GM23338 (cell line): ENCODE data around the gene CNTROB. TPM values are rescaled to one million over a fixed set of nuclear protein-coding genes. Genes with fewer than 3 reads are reported as not detected.

ENCODE experiments used
- ATAC-seq: fragments of 200-7000 bp; cut with Tn5 transposase; 3 replicates; pipeline ENCODE4 v1.9.1; 2020
- DNase-seq: peaks from one replicate; pipeline ENCODE4 v3.0.0-alpha.2; 2015; ENCODE audit warnings: low spot score
- H2AFZ ChIP-seq: fragments of 200-600 bp; sonication (generic); 2 replicates; pipeline ENCODE4 v1.8.0; 2016; ENCODE audit warnings: antibody characterized with exemption, mild to moderate bottlenecking, moderate library complexity
- H3F3A ChIP-seq: fragments of 200-600 bp; sonication (generic); replicated peaks from 2 replicates; pipeline ENCODE4 v1.8.0; 2017; ENCODE audit warnings: antibody characterized with exemption, mixed run types, low read depth
- H3K27ac ChIP-seq: fragments of 200-600 bp; sonication (generic); 2 replicates; pipeline ENCODE4 v1.6.1; 2016; ENCODE audit warnings: low read depth
- H3K27me3 ChIP-seq: fragments of 200-600 bp; sonication (generic); 2 replicates; pipeline ENCODE4 v1.8.0; 2016; ENCODE audit warnings: mild to moderate bottlenecking, mixed run types, moderate library complexity; ENCODE audit not compliant: insufficient read depth
- H3K36me3 ChIP-seq: fragments of 200-600 bp; sonication (generic); 2 replicates; pipeline ENCODE4 v1.8.0; 2016; ENCODE audit warnings: mild to moderate bottlenecking; ENCODE audit not compliant: insufficient read depth
- H3K4me1 ChIP-seq: fragments of 200-600 bp; sonication (generic); 2 replicates; pipeline ENCODE4 v1.8.0; 2016; ENCODE audit warnings: mild to moderate bottlenecking, moderate library complexity; ENCODE audit not compliant: insufficient read depth
- H3K4me2 ChIP-seq: fragments of 200-600 bp; sonication (generic); 2 replicates; pipeline ENCODE4 v1.7.1; 2017; ENCODE audit warnings: mixed run types
- H3K4me3 ChIP-seq: fragments of 200-600 bp; sonication (generic); 2 replicates; pipeline ENCODE4 v1.6.1; 2016; ENCODE audit warnings: mixed run types
- H3K79me2 ChIP-seq: fragments of 200-600 bp; sonication (generic); replicated peaks from 2 replicates; pipeline ENCODE4 v1.8.0; 2017; ENCODE audit warnings: mild to moderate bottlenecking; ENCODE audit not compliant: insufficient read depth
- H3K9me2 ChIP-seq: fragments of 200-600 bp; sonication (generic); 2 replicates; pipeline ENCODE4 v1.8.0; 2017; ENCODE audit not compliant: insufficient read depth
- H4K20me1 ChIP-seq: fragments of 200-600 bp; sonication (generic); replicated peaks from 2 replicates; pipeline ENCODE4 v1.8.0; 2017; ENCODE audit warnings: mild to moderate bottlenecking; ENCODE audit not compliant: insufficient read depth
- H3K27ac Mint-ChIP-seq: 2 replicates; pipeline ENCODE4 v1.8.0; 2020; ENCODE audit warnings: inconsistent platforms, mild to moderate bottlenecking, moderate library complexity, mixed read lengths
- H3K27me3 Mint-ChIP-seq: 3 replicates; pipeline ENCODE4 v1.8.0; 2022; ENCODE audit warnings: low read depth, mild to moderate bottlenecking, moderate library complexity, mixed read lengths, inconsistent platforms; ENCODE audit not compliant: insufficient read depth, poor library complexity
- H3K36me3 Mint-ChIP-seq: 3 replicates; pipeline ENCODE4 v1.8.0; 2021; ENCODE audit warnings: low read depth, mild to moderate bottlenecking, inconsistent platforms, moderate library complexity, mixed read lengths
- H3K4me1 Mint-ChIP-seq: 3 replicates; pipeline ENCODE4 v1.8.0; 2020; ENCODE audit warnings: mild to moderate bottlenecking, inconsistent platforms, mixed read lengths
- H3K4me3 Mint-ChIP-seq: 3 replicates; pipeline ENCODE4 v1.8.0; 2021; ENCODE audit warnings: moderate library complexity, mild to moderate bottlenecking, inconsistent platforms, mixed read lengths
- H3K9me3 Mint-ChIP-seq: 3 replicates; pipeline ENCODE4 v1.8.0; 2020; ENCODE audit warnings: moderate library complexity, mild to moderate bottlenecking, inconsistent platforms, mixed read lengths
- CREB1 ChIP-seq: fragments of 250-450 bp; sonication (Bioruptor Pico); IDR thresholded peaks from 2 replicates; pipeline ENCODE4 v1.5.0; 2020; ENCODE audit warnings: low read depth, mild to moderate bottlenecking, moderate library complexity
- ETS1 ChIP-seq: IDR thresholded peaks from 2 replicates; pipeline ENCODE4 v1.6.1; 2016; ENCODE audit warnings: antibody characterized with exemption
- EZH2 ChIP-seq: fragments of 200-600 bp; sonication (generic); IDR thresholded peaks from one replicate; pipeline ENCODE4 v1.8.0; 2017; ENCODE audit warnings: antibody characterized with exemption, mild to moderate bottlenecking, low read depth; ENCODE audit not compliant: unreplicated experiment
- EZH2phosphoT487 ChIP-seq: fragments of 200-600 bp; sonication (generic); IDR thresholded peaks from one replicate; pipeline ENCODE4 v1.8.1; 2018; ENCODE audit warnings: antibody characterized with exemption; ENCODE audit not compliant: unreplicated experiment
- JUNB ChIP-seq: IDR thresholded peaks from one replicate; pipeline ENCODE4 v1.6.1; 2016; ENCODE audit warnings: antibody characterized with exemption; ENCODE audit not compliant: unreplicated experiment
- NANOG ChIP-seq: IDR thresholded peaks from 2 replicates; pipeline ENCODE4 v1.6.1; 2016; ENCODE audit warnings: antibody characterized with exemption, borderline replicate concordance
- POLR2AphosphoS5 ChIP-seq: IDR thresholded peaks from 2 replicates; pipeline ENCODE4 v1.6.1; 2016; ENCODE audit warnings: antibody characterized with exemption, low read depth
- STAT1 ChIP-seq: IDR thresholded peaks from one replicate; pipeline ENCODE4 v1.6.1; 2016; ENCODE audit warnings: antibody characterized with exemption; ENCODE audit not compliant: unreplicated experiment
- ZNF114 ChIP-seq: fragments of 250-450 bp; sonication (Bioruptor Pico); IDR thresholded peaks from 2 replicates; pipeline ENCODE4 v1.5.0; 2020; ENCODE audit warnings: mild to moderate bottlenecking, moderate library complexity
- polyA plus RNA-seq: library from polyadenylated mRNA; unstranded; fragments of >200 nt; fragmentation: Nextera tagmentation; extraction: Ambion mirVana; gene quantifications from 2 replicates; pipeline ENCODE4 v1.2.1, GENCODE V29; 2016
- total RNA-seq: library from RNA; depleted of rRNA; stranded (reverse); fragments of >200 nt; shearing (Covaris generic); gene quantifications from 2 replicates; pipeline ENCODE4 v1.2.3, GENCODE V29; 2014
- TF ChIP-seq, protein P1 (sequence below), 2 experiments: fragments of 200-600 bp in 1 of 2; sonication (generic) in 1 of 2; conservative IDR thresholded peaks; 2 replicates each; pipeline versions ENCODE4 v1.5.1 to v1.6.1; 2016 to 2017; ENCODE audit warnings: antibody characterized with exemption in 2 of 2, low read depth in 2 of 2, mild to moderate bottlenecking in 2 of 2, moderate library complexity in 1 of 2
- TF ChIP-seq, protein P2 (sequence below): fragments of 250-450 bp; sonication (Bioruptor Pico); IDR thresholded peaks from 2 replicates; pipeline ENCODE4 v1.5.0; 2020; ENCODE audit warnings: mild to moderate bottlenecking, moderate library complexity
- TF ChIP-seq, protein P3 (sequence below): IDR thresholded peaks from one replicate; pipeline ENCODE4 v1.6.1; 2018; ENCODE audit warnings: antibody characterized with exemption; ENCODE audit not compliant: unreplicated experiment

CNTROB gene
- total and polyA plus RNA-seq, 2 experiments from 2014 or later = 16.3 to 18.5 TPM

GRCh38 chr17:7932949-7933348, 943 bp downstream of the CNTROB start:
- H3F3A ChIP-seq = no peaks in the 10 kb centered on the region
- peaks cover 12% of the 10 kb centered on the region for H3K79me2 ChIP-seq
- H2AFZ ChIP-seq = no peak overlapping the region
- H3K27ac ChIP-seq = no peak overlapping the region
- H3K9me2 ChIP-seq = no peaks in the 10 kb centered on the region
- H3K27ac Mint-ChIP-seq = no peak overlapping the region
- peak overlapping the region; percentile 97 for H3K4me3 Mint-ChIP-seq
- DNase-seq (peak; percentile 41), ATAC-seq (peak; percentile 10)
- peak overlapping the region; percentile 96 for H3K4me2 ChIP-seq
- peak overlapping the region; percentile 83 for H3K4me3 ChIP-seq
- H3K27me3 ChIP-seq = peaks cover 23% of the 10 kb centered on the region
- H3K36me3 Mint-ChIP-seq = peaks cover 18% of the 10 kb centered on the region
- peaks cover 2% of the 10 kb centered on the region; the same call in 1 of the 3 replicates for H3K9me3 Mint-ChIP-seq
- 0 out of 2 replicates have a peak, but pooled peaks cover 3% of the 10 kb centered on the region for H3K36me3 ChIP-seq
- TF ChIP-seq POLR2AphosphoS5 = no peak
- no peak for TF ChIP-seq STAT1
- TF ChIP-seq, protein P1, sequence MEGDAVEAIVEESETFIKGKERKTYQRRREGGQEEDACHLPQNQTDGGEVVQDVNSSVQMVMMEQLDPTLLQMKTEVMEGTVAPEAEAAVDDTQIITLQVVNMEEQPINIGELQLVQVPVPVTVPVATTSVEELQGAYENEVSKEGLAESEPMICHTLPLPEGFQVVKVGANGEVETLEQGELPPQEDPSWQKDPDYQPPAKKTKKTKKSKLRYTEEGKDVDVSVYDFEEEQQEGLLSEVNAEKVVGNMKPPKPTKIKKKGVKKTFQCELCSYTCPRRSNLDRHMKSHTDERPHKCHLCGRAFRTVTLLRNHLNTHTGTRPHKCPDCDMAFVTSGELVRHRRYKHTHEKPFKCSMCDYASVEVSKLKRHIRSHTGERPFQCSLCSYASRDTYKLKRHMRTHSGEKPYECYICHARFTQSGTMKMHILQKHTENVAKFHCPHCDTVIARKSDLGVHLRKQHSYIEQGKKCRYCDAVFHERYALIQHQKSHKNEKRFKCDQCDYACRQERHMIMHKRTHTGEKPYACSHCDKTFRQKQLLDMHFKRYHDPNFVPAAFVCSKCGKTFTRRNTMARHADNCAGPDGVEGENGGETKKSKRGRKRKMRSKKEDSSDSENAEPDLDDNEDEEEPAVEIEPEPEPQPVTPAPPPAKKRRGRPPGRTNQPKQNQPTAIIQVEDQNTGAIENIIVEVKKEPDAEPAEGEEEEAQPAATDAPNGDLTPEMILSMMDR (conservative IDR thresholded peaks at IDR 0.05; ENCODE audit: low read depth in 2 of 2) = no peak
- TF ChIP-seq, protein P2, sequence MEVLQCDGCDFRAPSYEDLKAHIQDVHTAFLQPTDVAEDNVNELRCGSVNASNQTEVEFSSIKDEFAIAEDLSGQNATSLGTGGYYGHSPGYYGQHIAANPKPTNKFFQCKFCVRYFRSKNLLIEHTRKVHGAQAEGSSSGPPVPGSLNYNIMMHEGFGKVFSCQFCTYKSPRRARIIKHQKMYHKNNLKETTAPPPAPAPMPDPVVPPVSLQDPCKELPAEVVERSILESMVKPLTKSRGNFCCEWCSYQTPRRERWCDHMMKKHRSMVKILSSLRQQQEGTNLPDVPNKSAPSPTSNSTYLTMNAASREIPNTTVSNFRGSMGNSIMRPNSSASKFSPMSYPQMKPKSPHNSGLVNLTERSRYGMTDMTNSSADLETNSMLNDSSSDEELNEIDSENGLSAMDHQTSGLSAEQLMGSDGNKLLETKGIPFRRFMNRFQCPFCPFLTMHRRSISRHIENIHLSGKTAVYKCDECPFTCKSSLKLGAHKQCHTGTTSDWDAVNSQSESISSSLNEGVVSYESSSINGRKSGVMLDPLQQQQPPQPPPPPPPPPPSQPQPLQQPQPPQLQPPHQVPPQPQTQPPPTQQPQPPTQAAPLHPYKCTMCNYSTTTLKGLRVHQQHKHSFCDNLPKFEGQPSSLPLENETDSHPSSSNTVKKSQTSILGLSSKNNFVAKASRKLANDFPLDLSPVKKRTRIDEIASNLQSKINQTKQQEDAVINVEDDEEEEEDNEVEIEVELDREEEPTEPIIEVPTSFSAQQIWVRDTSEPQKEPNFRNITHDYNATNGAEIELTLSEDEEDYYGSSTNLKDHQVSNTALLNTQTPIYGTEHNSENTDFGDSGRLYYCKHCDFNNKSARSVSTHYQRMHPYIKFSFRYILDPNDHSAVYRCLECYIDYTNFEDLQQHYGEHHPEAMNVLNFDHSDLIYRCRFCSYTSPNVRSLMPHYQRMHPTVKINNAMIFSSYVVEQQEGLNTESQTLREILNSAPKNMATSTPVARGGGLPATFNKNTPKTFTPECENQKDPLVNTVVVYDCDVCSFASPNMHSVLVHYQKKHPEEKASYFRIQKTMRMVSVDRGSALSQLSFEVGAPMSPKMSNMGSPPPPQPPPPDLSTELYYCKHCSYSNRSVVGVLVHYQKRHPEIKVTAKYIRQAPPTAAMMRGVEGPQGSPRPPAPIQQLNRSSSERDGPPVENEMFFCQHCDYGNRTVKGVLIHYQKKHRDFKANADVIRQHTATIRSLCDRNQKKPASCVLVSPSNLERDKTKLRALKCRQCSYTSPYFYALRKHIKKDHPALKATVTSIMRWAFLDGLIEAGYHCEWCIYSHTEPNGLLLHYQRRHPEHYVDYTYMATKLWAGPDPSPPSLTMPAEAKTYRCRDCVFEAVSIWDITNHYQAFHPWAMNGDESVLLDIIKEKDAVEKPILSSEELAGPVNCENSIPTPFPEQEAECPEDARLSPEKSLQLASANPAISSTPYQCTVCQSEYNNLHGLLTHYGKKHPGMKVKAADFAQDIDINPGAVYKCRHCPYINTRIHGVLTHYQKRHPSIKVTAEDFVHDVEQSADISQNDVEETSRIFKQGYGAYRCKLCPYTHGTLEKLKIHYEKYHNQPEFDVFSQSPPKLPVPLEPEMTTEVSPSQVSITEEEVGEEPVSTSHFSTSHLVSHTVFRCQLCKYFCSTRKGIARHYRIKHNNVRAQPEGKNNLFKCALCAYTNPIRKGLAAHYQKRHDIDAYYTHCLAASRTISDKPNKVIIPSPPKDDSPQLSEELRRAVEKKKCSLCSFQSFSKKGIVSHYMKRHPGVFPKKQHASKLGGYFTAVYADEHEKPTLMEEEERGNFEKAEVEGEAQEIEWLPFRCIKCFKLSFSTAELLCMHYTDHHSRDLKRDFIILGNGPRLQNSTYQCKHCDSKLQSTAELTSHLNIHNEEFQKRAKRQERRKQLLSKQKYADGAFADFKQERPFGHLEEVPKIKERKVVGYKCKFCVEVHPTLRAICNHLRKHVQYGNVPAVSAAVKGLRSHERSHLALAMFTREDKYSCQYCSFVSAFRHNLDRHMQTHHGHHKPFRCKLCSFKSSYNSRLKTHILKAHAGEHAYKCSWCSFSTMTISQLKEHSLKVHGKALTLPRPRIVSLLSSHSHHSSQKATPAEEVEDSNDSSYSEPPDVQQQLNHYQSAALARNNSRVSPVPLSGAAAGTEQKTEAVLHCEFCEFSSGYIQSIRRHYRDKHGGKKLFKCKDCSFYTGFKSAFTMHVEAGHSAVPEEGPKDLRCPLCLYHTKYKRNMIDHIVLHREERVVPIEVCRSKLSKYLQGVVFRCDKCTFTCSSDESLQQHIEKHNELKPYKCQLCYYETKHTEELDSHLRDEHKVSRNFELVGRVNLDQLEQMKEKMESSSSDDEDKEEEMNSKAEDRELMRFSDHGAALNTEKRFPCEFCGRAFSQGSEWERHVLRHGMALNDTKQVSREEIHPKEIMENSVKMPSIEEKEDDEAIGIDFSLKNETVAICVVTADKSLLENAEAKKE (CRISPR knock-in tag) = no peak
- TF ChIP-seq JUNB = no peak
- TF ChIP-seq, protein P3, sequence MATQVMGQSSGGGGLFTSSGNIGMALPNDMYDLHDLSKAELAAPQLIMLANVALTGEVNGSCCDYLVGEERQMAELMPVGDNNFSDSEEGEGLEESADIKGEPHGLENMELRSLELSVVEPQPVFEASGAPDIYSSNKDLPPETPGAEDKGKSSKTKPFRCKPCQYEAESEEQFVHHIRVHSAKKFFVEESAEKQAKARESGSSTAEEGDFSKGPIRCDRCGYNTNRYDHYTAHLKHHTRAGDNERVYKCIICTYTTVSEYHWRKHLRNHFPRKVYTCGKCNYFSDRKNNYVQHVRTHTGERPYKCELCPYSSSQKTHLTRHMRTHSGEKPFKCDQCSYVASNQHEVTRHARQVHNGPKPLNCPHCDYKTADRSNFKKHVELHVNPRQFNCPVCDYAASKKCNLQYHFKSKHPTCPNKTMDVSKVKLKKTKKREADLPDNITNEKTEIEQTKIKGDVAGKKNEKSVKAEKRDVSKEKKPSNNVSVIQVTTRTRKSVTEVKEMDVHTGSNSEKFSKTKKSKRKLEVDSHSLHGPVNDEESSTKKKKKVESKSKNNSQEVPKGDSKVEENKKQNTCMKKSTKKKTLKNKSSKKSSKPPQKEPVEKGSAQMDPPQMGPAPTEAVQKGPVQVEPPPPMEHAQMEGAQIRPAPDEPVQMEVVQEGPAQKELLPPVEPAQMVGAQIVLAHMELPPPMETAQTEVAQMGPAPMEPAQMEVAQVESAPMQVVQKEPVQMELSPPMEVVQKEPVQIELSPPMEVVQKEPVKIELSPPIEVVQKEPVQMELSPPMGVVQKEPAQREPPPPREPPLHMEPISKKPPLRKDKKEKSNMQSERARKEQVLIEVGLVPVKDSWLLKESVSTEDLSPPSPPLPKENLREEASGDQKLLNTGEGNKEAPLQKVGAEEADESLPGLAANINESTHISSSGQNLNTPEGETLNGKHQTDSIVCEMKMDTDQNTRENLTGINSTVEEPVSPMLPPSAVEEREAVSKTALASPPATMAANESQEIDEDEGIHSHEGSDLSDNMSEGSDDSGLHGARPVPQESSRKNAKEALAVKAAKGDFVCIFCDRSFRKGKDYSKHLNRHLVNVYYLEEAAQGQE = no peak
- TF ChIP-seq ETS1 = no peak
- no peak for TF ChIP-seq EZH2phosphoT487
- TF ChIP-seq ZNF114 (CRISPR knock-in tag) = no peak
- no peak for TF ChIP-seq NANOG
- no peak for TF ChIP-seq CREB1
- no peak for TF ChIP-seq EZH2
- H4K20me1 ChIP-seq = peaks cover 12% of the 10 kb centered on the region
- H3K4me1 Mint-ChIP-seq = peaks cover 27% of the 10 kb centered on the region
- peaks cover 26% of the 10 kb centered on the region for H3K27me3 Mint-ChIP-seq
- peaks cover 19% of the 10 kb centered on the region for H3K4me1 ChIP-seq
